Measurements from ENCODE around the gene KIF7.

DNA sequence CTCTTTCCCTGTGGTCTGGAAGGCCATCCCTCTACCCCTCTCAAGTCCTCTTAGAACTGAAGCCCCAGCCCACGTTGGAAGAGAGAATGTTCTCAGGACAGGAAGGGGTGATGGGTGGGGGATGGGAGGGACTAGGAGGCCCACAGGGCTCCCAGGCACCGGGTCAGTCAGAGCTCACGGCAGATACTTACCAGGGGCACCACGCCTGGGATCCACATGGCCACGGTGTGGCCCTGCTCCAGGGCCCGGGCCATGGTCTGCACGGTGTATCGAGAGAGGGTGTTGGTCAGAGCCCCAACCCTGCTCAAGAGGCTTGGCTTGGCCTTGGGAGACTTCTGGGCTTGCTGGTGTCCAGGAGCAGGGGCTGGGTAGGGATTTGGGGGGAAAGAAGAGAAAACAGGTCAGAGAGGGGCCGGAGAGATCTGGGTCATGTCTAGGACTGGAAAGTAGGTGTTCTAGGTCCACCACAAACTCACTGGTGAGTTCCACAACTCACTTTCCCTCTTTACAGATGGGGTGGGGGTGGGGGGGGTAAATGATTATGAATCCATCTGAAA lies 14.1 kb upstream of the KIF7 start:
- TF ChIP-seq POLR2A (IDR thresholded peaks at IDR 0.05), result no peak
- TF ChIP-seq, protein P1, sequence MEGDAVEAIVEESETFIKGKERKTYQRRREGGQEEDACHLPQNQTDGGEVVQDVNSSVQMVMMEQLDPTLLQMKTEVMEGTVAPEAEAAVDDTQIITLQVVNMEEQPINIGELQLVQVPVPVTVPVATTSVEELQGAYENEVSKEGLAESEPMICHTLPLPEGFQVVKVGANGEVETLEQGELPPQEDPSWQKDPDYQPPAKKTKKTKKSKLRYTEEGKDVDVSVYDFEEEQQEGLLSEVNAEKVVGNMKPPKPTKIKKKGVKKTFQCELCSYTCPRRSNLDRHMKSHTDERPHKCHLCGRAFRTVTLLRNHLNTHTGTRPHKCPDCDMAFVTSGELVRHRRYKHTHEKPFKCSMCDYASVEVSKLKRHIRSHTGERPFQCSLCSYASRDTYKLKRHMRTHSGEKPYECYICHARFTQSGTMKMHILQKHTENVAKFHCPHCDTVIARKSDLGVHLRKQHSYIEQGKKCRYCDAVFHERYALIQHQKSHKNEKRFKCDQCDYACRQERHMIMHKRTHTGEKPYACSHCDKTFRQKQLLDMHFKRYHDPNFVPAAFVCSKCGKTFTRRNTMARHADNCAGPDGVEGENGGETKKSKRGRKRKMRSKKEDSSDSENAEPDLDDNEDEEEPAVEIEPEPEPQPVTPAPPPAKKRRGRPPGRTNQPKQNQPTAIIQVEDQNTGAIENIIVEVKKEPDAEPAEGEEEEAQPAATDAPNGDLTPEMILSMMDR (IDR thresholded peaks at IDR 0.05), result no peak
